Omental fat pad (tissue), 4 donors: Measurements from ENCODE around the gene ZNF70. TPM values are rescaled to one million over a fixed set of nuclear protein-coding genes. Genes with fewer than 3 reads are reported as not detected.

ENCODE experiments used
- ATAC-seq: fragments of 150-250 bp; one replicate; pipeline ENCODE4 v1.9.1; 2016; ENCODE audit warnings: mild to moderate bottlenecking, moderate library complexity; ENCODE audit not compliant: low FRiP score
- DNase-seq: peaks from one replicate; pipeline ENCODE4 v3.0.0-alpha.2; 2019; ENCODE audit warnings: low spot score
- total RNA-seq, 4 donors: library from RNA; depleted of rRNA; stranded (reverse); fragments of >200 nt; gene quantifications; one replicate each; pipeline ENCODE4 v1.1.0, GENCODE V29; 2016
- TF ChIP-seq, protein P1 (sequence below), 3 donors: fragments of 450-650 bp; IDR thresholded peaks; one replicate each; pipeline ENCODE4 v1.5.1; 2016 to 2017; ENCODE audit warnings: antibody characterized with exemption in 3 of 3, mild to moderate bottlenecking in 3 of 3, moderate library complexity in 2 of 3

ZNF70 gene
- total RNA-seq, 4 donors from 2014 or later, result 2.8 to 5.1 (median 4.0) TPM

GRCh38 chr22:23779731-23780130 is 28.8 kb upstream of the ZNF70 start:
- DNase-seq (no peak), ATAC-seq (no peak)
- TF ChIP-seq, protein P1, sequence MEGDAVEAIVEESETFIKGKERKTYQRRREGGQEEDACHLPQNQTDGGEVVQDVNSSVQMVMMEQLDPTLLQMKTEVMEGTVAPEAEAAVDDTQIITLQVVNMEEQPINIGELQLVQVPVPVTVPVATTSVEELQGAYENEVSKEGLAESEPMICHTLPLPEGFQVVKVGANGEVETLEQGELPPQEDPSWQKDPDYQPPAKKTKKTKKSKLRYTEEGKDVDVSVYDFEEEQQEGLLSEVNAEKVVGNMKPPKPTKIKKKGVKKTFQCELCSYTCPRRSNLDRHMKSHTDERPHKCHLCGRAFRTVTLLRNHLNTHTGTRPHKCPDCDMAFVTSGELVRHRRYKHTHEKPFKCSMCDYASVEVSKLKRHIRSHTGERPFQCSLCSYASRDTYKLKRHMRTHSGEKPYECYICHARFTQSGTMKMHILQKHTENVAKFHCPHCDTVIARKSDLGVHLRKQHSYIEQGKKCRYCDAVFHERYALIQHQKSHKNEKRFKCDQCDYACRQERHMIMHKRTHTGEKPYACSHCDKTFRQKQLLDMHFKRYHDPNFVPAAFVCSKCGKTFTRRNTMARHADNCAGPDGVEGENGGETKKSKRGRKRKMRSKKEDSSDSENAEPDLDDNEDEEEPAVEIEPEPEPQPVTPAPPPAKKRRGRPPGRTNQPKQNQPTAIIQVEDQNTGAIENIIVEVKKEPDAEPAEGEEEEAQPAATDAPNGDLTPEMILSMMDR (IDR thresholded peaks at IDR 0.05), result no peak

DNA sequence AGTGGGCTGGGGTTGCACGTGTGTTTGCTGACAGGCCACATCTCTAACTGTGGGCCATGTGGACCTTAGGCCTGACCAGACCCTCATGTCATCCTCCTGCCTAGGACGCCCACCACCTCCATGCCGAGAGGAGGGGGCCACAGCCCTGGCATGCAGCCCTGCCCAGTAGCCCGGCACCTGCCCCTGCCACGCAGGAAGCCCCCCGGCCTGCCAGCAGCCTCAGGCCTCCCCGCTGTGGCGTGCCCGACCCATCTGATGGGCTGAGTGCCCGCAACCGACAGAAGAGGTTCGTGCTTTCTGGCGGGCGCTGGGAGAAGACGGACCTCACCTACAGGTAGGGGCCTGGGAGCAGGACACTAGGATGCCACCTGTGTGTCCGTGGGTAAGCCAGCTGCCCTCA is 28.2 kb upstream of the ZNF70 start:
- ATAC-seq, result no peak
- DNase-seq, result no peak
- TF ChIP-seq, protein P1 (IDR thresholded peaks at IDR 0.05), result no peak

- ATAC-seq (no peak), DNase-seq (no peak)
- TF ChIP-seq, protein P1 (IDR thresholded peaks at IDR 0.05), result no peak
Measured at GRCh38 chr22:23778577-23778900, 27.6 kb upstream of the ZNF70 start.

DNA sequence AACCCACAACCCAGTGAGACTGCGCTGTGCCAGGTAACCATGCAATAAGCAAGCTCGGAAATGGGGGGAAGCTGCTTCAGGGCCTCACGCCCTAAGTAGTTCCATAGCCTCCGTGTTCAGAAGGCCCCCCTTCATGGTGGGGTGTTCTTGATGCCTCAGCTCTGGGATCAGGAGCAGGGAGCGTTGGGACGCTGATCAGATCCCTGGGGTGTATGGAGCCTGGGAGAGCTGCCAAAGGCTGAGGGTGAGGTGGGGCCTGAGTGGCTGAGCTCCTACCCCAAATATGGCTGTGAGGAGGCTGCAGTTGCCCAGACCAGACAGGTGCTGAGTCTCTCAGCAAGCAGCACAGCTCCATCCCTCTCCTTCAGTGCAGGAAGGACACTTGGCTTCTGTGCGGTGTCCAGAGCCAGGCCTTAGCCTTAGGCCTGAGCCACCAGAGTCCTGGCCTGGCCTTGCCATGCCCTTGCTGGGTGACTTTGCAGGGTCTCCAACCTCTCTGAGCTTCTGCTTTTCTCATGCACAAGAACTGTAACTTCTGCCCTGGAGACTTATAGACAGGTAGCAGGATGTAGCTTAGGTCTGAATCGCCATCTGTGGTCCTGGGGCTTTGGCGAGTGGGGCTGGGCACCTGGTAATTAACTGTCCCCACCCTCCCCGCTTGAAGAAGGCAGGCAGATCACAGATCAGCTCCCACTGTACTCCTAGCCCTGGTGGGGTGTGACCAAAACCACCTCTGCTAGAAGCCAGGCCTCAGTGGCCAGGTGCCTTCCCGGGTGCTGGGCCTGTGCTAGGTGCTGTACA is 27.1 kb upstream of the ZNF70 start:
- ATAC-seq, result no peak
- TF ChIP-seq, protein P1 (IDR thresholded peaks at IDR 0.05), result no peak
- no peak for DNase-seq

- DNase-seq (no peak), ATAC-seq (no peak)
- TF ChIP-seq, protein P1 (IDR thresholded peaks at IDR 0.05), result no peak
Measured at GRCh38 chr22:23775779-23776375, 25.0 kb upstream of the ZNF70 start.

GRCh38 chr22:23774922-23775436 is 24.1 kb upstream of the ZNF70 start:
- DNase-seq (no peak), ATAC-seq (no peak)
- TF ChIP-seq, protein P1 (IDR thresholded peaks at IDR 0.05), result no peak
